Right atrium auricular region (tissue), 2 donors: ENCODE data around the gene EVC2. TPM values are rescaled to one million over a fixed set of nuclear protein-coding genes. Genes with fewer than 3 reads are reported as not detected.

Experiments used
- DNase-seq: peaks from one replicate; pipeline ENCODE4 v3.0.0-alpha.2; 2019; ENCODE audit warnings: low spot score
- H3K27ac ChIP-seq, 2 donors: fragments of 200-600 bp; sonication (generic); 1 replicate in 1 of 2; 2 replicates in 1 of 2; pipeline ENCODE4 v1.5.1; 2016 to 2019
- H3K27me3 ChIP-seq, 2 donors: fragments of 200-600 bp; sonication (generic); one replicate each; pipeline versions ENCODE4 v1.5.1 to v1.6.0; 2017 to 2019
- H3K36me3 ChIP-seq: fragments of 200-600 bp; sonication (generic); one replicate; pipeline ENCODE4 v1.5.1; 2016
- H3K4me1 ChIP-seq, 2 donors: fragments of 200-600 bp; sonication (generic); one replicate each; pipeline versions ENCODE4 v1.5.1 to v1.6.0; 2017 to 2019
- H3K4me3 ChIP-seq, 2 donors: fragments of 200-600 bp; sonication (generic); 1 replicate in 1 of 2; 2 replicates in 1 of 2; pipeline ENCODE4 v1.5.1; 2017 to 2019; ENCODE audit warnings: mild to moderate bottlenecking in 1 of 2, moderate library complexity in 1 of 2
- H3K9me3 ChIP-seq, 2 donors: fragments of 200-600 bp; sonication (generic); one replicate each; pipeline ENCODE4 v1.5.1; 2019
- total RNA-seq, 2 donors: library from RNA; depleted of rRNA; stranded (reverse); fragments of >200 nt; gene quantifications; one replicate each; pipeline ENCODE4 v1.1.0, GENCODE V29; 2016
- TF ChIP-seq, protein P1 (sequence below), 2 donors: fragments of 200-600 bp; sonication (generic); IDR thresholded peaks; one replicate each; pipeline ENCODE4 v1.5.1; 2019; ENCODE audit warnings: antibody characterized with exemption in 2 of 2

Gene EVC2
- total RNA-seq, 2 donors from 2014 or later, result 2.6 to 7.0 TPM

DNA sequence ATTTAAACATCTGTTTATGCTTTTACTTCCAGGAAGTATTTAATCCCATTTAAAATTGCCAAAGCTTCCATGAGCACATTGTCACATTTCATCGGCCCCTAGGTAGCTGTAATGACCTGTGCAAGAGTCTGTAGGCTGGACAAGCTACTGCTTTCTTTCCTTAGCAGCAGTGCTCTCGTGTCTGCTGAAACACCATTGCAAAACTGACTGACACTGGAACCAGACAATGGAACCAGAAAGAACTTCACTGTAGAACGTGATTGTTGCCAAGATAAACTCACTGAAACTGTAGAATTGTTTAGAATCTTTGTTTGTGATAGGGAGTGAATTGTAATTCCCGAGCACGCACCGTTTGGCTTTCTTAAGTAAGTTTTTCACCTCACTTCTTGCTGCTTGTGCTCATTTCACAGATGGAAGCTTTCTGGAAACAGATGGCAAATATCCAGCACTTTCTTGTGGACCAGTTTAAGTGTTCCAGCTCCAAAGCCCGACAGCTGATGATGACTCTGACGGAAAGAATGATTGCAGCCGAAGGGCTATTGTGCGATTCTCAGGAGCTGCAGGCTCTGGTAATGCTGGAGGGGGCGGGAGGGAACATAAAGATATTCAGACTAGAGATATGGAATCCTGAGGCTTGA is 39.5 kb upstream of the EVC2 start:
- TF ChIP-seq, protein P1, sequence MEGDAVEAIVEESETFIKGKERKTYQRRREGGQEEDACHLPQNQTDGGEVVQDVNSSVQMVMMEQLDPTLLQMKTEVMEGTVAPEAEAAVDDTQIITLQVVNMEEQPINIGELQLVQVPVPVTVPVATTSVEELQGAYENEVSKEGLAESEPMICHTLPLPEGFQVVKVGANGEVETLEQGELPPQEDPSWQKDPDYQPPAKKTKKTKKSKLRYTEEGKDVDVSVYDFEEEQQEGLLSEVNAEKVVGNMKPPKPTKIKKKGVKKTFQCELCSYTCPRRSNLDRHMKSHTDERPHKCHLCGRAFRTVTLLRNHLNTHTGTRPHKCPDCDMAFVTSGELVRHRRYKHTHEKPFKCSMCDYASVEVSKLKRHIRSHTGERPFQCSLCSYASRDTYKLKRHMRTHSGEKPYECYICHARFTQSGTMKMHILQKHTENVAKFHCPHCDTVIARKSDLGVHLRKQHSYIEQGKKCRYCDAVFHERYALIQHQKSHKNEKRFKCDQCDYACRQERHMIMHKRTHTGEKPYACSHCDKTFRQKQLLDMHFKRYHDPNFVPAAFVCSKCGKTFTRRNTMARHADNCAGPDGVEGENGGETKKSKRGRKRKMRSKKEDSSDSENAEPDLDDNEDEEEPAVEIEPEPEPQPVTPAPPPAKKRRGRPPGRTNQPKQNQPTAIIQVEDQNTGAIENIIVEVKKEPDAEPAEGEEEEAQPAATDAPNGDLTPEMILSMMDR (IDR thresholded peaks at IDR 0.05), result no peak
- Histone ChIP-seq H3K36me3 (peaks cover 23% of the 10 kb centered on the region), H3K27me3 (no peaks in the 10 kb centered on the region), H3K4me3 (no peak overlapping the region), H3K4me1 (peaks cover 0 to 12% of the 10 kb centered on the region in 2 donors), H3K27ac (peak overlapping the region; percentile 39 to 65), H3K9me3 (no peaks in the 10 kb centered on the region)
- DNase-seq, result peak; percentile 84

DNA sequence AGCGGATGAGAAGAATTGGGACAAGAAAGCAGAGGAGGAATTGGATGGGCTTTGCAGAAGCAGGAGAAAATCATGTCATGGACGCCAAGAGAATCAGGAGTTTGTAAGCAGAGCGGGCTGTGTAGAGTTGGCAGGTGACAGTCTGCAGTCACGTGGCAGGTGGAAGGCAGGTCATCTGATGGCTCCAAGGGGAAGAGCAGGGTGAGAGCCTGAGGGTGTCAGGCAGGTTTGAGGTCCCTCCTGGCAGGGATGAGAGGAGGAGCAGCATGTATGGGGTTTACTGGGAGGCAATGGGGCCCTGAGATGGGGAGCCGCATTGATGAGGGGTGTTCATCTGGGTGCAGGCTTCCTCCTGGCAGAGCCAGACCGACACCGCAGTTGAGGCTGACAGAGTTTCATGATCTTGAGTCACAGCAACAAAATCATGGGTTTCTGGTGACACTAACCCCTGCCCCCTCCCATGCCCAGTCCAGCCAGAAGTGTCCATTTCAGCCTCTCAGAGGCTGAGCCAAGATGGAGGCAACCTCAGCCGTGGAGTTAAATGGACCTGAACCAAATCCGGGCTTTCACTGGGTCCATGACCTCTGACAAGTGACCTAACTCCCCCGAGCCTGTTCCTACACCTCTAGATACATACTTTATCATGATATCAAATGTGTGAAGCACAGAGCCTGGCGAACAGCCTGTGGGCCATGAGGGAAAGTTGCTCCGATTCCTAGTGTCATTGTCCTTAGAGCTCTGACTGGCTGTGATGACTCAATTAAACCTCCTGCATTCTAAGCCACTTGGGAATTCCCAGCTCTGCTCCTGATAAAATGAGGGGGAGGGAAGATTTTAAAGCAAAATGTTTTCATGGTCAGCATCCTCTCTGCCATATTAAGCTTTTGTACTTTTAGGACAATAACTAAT is 38.7 kb upstream of the EVC2 start:
- Histone ChIP-seq H3K36me3 (peaks cover 30% of the 10 kb centered on the region), H3K9me3 (no peaks in the 10 kb centered on the region), H3K4me3 (no peak overlapping the region), H3K27ac (peak overlapping the region; percentile 39 to 65), H3K27me3 (no peaks in the 10 kb centered on the region), H3K4me1 (peaks cover 0 to 12% of the 10 kb centered on the region in 2 donors)
- TF ChIP-seq, protein P1 (IDR thresholded peaks at IDR 0.05), result no peak
- DNase-seq, result peak; percentile 43

DNA sequence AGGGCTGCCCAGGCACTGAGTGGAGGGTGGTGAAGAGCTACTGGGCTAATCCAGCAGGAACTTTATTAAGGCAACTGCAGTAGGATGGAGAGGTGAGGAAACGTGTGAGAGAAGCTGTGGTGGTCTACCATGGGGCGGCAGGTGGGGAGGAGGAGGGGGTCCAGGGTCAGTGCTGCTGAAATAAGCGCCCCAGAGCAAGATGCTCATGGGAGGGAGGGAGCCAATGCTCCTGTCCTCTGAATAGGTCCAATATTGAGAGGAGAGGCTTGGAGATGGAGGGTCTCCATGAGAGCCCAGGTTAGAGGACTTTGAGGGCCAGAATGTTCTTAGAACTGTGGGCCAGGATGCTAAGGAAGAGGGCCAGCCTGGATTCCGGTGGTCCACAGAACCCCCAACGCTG is 37.9 kb upstream of the EVC2 start:
- peak; percentile 43 for DNase-seq
- TF ChIP-seq, protein P1 (IDR thresholded peaks at IDR 0.05), result no peak
- no peaks in the 10 kb centered on the region for H3K27me3 ChIP-seq
- peaks cover 30% of the 10 kb centered on the region for H3K36me3 ChIP-seq
- no peaks in the 10 kb centered on the region for H3K9me3 ChIP-seq
- H3K4me1 ChIP-seq, result peaks cover 0 to 12% of the 10 kb centered on the region in 2 donors
- H3K27ac ChIP-seq, result no peak overlapping the region
- H3K4me3 ChIP-seq, result no peak overlapping the region

DNA sequence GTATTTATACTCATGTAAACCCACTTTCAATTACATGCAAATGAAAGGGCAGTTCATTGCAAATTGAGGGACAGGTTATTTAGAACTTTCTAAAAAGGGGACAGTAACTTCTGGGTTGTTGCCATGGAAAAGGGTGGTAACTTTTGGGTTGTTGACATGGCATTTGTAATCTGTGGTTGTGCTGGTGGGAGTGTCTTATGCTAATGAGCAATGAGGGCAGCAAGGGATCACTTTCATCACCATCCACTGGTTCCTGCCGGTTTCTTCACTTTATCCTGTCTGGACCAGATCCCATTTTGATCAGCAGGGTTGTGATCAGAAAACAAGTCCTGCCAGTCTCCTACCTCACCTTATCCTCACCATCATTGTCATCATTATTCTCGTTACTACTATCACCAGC is 34.6 kb upstream of the EVC2 start:
- Histone ChIP-seq H3K4me1 (peaks cover 0 to 12% of the 10 kb centered on the region in 2 donors), H3K4me3 (no peak overlapping the region), H3K36me3 (peaks cover 18% of the 10 kb centered on the region), H3K27me3 (no peaks in the 10 kb centered on the region), H3K9me3 (no peaks in the 10 kb centered on the region), H3K27ac (no peak overlapping the region)
- TF ChIP-seq, protein P1 (IDR thresholded peaks at IDR 0.05), result no peak
- no peak for DNase-seq

DNA sequence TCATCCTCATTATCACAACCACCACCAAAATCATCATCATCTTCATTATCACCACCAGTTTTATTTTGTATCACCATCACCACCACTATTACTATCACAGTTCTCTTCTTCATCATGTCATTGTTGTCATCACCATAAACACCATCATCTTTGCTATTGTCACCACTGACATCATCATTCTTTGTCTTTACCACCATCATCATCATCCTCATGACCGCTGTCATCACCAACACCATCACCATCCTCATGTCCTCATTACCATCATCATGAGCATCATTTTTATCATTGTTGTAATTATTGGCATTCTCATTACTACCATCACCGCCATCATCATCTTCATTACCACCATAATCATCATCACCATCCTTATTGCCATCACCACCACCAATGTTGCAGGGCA is 34.0 kb upstream of the EVC2 start:
- Histone ChIP-seq H3K27me3 (no peaks in the 10 kb centered on the region), H3K27ac (no peak overlapping the region), H3K36me3 (peaks cover 18% of the 10 kb centered on the region), H3K4me1 (peaks cover 0 to 11% of the 10 kb centered on the region in 2 donors), H3K9me3 (no peaks in the 10 kb centered on the region), H3K4me3 (no peak overlapping the region)
- TF ChIP-seq, protein P1 (IDR thresholded peaks at IDR 0.05), result no peak
- no peak for DNase-seq
